ENCODE measurements around the gene MYO10. TPM values are rescaled to one million over a fixed set of nuclear protein-coding genes. Genes with fewer than 3 reads are reported as not detected.

MYO10 gene
- total and polyA plus RNA-seq, 2 experiments from 2014 or later: 119 to 276 TPM

- peak overlapping the region; percentile 89; the same call in 1 of the 2 replicates for H3K27ac Mint-ChIP-seq
These were observed 46.7 kb downstream of the MYO10 start for GRCh38 chr5:16889203-16889971.

More at GRCh38 chr5:16889203-16889971, 46.7 kb downstream of the MYO10 start:
- Histone ChIP-seq H3K27me3 (ENCODE audit: insufficient read depth) (no peaks in the 10 kb centered on the region), H3K36me3 (ENCODE audit: insufficient read depth) (no peaks in the 10 kb centered on the region), H3K4me1 (ENCODE audit: insufficient read depth) (peaks cover 44% of the 10 kb centered on the region), H3K4me2 (0 out of 2 replicates have a peak overlapping the region, but pooled peaks have one; percentile 4), H3K79me2 (replicated peaks; ENCODE audit: insufficient read depth) (peaks cover 89% of the 10 kb centered on the region), H3K4me3 (no peak overlapping the region), H4K20me1 (replicated peaks; ENCODE audit: insufficient read depth) (peaks cover 10% of the 10 kb centered on the region; the same call in 1 of the 2 replicates), H3K9me2 (ENCODE audit: insufficient read depth) (no peaks in the 10 kb centered on the region), H2AFZ (no peak overlapping the region), H3K27ac (ENCODE audit: low read depth) (no peak overlapping the region), H3F3A (replicated peaks; ENCODE audit: low read depth) (no peaks in the 10 kb centered on the region)
- peak; percentile 41 for DNase-seq (ENCODE audit: low spot score)
- ATAC-seq: peak; percentile 30; the same call in 2 of the 3 replicates
- no peak for TF ChIP-seq NANOG (IDR thresholded peaks at IDR 0.05; ENCODE audit: borderline replicate concordance)
- TF ChIP-seq ZNF462 (CRISPR knock-in tag; IDR thresholded peaks at IDR 0.05): no peak
- TF ChIP-seq EZH2phosphoT487 (IDR thresholded peaks at IDR 0.05; ENCODE audit: unreplicated experiment): no peak
- TF ChIP-seq CREB1 (CRISPR knock-in tag; IDR thresholded peaks at IDR 0.05; ENCODE audit: low read depth): no peak
- TF ChIP-seq JUNB (IDR thresholded peaks at IDR 0.05; ENCODE audit: unreplicated experiment): no peak
- no peak for TF ChIP-seq ETS1 (IDR thresholded peaks at IDR 0.05)
- TF ChIP-seq POLR2AphosphoS5 (IDR thresholded peaks at IDR 0.05; ENCODE audit: low read depth): no peak
- TF ChIP-seq ZNF114 (CRISPR knock-in tag; IDR thresholded peaks at IDR 0.05): no peak
- no peak for TF ChIP-seq REST (IDR thresholded peaks at IDR 0.05; ENCODE audit: unreplicated experiment)
- no peak for TF ChIP-seq ZNF331 (CRISPR knock-in tag; IDR thresholded peaks at IDR 0.05; ENCODE audit: low read depth)
- TF ChIP-seq CTCF (conservative IDR thresholded peaks at IDR 0.05; ENCODE audit: low read depth in 2 of 2): no peak
- TF ChIP-seq EZH2 (IDR thresholded peaks at IDR 0.05; ENCODE audit: low read depth, unreplicated experiment): no peak
- TF ChIP-seq STAT1 (IDR thresholded peaks at IDR 0.05; ENCODE audit: unreplicated experiment): no peak
- Mint-ChIP-seq H3K9me3 (no peaks in the 10 kb centered on the region), H3K4me3 (no peak overlapping the region; the same call in 2 of the 3 replicates), H3K4me1 (peaks cover 59% of the 10 kb centered on the region), H3K27me3 (ENCODE audit: insufficient read depth, low read depth, poor library complexity) (peaks cover 12% of the 10 kb centered on the region), H3K36me3 (ENCODE audit: low read depth) (no peaks in the 10 kb centered on the region)

Measured in GM23338 (cell line).